DMS153 (cell line): ENCODE measurements around the gene NPDC1.
A peak's percentile ranks its signal among the peaks of the same experiment; 100 is the strongest.
"Not testable (repeated sequence)": the region's sequence is repeated elsewhere in the genome, so short reads cannot be mapped to it uniquely, and the experiment has no call there.

Experiments used
- DNase-seq: peaks from one replicate; lab custom pipeline; 2025; lab: John Stamatoyannopoulos, UW

The NPDC1 gene

GRCh38 chr9:137011907-137012675, 33.9 kb downstream of the NPDC1 start:
- DNase-seq: no peak

DNA sequence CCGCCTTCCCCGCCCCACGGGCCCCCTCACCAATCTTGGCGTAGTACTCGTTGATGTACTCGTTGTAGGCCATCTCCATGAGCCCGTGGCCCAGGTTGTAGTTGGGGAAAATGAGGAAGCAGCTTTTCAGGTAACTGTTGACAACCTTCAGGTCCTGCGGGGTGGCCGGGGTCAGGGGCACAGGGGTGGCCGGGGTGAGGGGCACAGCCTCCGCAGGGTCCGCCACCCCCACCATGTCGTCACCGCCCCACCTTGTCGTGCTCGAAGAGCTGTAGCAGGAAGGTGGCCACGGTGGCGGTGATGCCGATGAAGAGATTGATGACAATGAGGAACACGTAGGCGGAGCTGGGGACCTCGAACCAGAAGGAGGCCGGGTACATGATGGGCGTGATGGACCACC, 34.8 kb downstream of the NPDC1 start:
- no peak for DNase-seq

- DNase-seq: peak; percentile 34
These were observed 35.8 kb downstream of the NPDC1 start for GRCh38 chr9:137009938-137010732.

DNA sequence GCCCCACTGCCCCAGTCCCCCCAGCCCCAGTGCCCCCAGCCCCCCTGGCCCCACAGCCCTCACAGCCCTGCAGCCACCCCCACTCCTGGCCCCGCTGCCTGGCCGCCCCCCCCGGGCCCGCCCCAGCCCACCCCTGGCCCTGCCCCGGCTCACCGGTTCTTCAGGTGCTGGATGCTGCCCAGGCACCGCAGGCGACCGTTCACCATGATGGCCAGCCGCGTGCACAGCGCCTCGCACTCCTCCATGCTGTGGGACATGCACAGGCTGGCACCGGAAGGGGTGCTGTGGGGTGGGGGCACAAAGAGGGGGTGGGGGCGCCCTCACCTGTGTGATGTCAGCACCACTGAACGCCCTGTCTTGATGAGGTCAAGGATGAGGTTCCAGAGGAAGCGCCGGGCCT, 36.8 kb downstream of the NPDC1 start:
- DNase-seq: no peak

GRCh38 chr9:137008312-137008711, 37.7 kb downstream of the NPDC1 start:
- DNase-seq: no peak

GRCh38 chr9:137007816-137008270, 38.1 kb downstream of the NPDC1 start:
- DNase-seq: no peak

GRCh38 chr9:137007108-137007815, 38.7 kb downstream of the NPDC1 start:
- no peak for DNase-seq

DNA sequence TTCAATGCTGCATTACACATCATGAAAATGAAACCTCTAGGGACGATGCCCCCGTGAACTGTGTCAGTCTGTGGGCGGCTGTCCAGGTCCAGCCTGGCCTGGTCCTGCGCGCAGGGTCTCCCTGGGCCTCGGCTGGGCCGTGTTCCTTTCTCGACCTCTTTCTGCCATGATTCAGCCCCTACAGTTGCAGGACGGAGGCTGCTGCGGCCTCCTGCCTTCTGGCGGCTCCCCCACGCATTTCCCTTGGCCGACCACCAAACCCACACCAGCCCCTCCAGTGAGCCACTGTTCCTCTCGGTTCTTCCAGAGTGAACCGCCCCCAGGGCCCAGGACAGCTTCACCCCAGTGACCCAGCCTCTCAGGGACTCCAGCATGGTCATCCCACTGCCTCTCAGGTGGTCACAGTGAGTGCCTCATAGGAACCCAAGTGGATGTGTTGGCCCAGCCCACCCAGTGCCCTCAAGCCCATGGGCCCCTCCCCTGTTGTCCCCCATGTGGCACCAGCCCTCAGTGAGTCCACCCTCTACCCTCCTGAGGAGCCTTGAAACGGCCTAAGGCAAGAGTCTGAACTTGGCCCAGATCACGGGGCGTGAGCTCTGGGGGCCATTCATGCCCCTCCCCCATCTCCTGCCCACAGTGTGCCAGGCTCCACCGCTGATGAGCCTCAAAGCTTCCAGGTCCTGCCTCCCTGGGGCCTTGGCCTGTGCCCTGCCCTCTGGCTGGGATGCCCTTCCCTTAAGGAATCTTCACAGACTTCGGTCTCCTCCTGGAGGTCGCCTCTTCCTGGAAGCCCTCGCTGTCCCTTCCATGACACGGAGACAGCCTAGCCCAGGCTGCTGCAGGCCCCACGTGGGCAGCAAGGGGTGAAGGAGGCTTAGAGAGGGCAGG, 39.6 kb downstream of the NPDC1 start:
- DNase-seq: no peak

DNA sequence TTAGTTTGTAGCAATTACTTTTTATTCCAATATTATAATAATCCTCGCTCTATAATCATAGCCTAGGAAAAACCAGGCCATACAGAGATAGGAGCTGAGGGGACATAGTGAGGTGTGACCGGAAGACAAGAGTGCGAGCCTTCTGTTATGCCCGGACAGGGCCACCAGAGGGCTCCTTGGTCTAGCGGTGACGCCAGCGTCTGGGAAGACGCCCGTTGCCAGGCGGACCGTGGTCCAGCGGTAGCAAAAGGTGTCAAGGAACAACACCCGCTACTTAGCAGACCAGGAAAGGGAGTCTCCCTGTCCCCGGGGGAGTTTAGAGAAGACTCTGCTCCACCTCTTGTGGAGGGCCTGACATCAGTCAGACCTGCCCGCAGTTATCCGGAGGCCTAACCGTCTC, 41.7 kb downstream of the NPDC1 start:
- DNase-seq: not testable (repeated sequence)

DNA sequence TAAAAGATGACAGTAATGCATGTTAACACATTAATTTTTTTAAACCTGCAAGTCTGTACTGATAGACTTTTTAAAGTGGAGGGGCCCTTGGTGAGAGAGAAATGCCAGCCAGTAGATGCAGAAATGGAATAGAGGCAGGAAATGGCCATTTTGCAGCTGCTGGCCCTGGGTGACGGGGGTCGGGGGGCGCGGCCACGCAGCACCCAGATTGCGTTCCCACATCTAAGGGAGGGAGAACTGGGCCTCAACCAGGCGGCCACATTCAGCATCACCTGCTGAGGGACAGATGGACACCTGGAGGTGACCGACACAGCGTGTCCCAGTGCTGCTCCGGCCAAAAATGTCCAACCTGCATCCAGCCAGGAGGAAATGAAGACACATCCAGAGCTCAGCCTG, 43.3 kb downstream of the NPDC1 start:
- DNase-seq: no peak

DNA sequence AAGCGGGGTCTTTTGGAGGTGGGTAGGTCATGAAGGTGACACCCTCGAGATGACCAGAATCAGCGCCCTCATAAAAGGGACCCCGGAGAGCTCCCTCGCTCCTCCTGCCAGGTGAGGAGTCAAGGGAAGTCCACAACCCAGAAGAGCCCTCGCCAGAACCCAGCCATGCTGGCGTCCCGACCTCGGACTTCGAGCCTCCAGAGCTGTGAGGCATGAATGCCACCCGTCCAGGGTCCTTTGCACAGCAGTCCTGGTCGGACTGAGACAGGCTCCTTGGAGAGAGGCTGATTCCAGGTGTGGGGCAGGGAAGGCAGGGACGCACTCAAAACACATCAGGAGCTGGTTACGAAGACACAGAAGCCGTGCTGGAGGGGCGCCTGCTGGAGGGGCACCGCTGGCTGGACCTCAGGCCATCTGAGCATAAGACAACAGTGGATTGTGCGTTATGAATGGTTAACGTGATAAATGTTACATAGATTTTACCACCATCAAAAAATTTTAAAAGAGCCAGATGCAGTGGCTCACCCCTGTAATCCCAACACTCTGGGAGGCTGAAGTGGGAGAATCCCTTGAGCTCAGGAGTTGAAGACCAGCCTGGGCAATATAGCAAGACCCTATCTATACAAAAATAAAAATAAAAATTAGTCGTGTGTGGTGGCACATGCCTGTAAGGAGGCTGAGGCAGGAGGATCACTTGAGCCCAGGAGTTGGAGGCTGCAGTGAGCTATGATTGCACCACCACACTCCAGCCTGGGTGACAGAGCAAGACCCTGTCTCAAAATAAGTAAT, 43.9 kb downstream of the NPDC1 start:
- no peak for DNase-seq

GRCh38 chr9:137000177-137000930, 45.6 kb downstream of the NPDC1 start:
- DNase-seq: no peak

DNA sequence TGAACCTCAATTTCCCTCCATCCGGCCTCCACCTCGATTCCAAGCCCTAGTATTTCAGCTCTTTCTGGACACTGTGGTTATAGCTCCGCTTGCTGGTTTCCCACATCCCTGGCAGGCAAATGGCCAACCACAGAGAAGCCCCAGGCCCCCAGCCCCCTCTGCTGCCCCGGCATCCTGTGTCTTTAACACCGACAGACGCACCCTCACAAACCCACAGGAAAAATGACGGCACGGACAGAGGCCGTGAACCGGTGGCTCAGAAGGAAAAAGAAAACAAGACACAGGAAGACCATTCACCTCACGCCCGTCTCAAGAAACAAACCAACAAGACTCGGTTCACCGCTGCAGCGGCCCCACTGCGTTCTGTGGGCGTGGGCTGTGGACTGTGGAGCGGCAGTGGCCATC, 48.1 kb downstream of the NPDC1 start:
- DNase-seq: no peak

GRCh38 chr9:136997371-136997770, 48.6 kb downstream of the NPDC1 start:
- no peak for DNase-seq

DNA sequence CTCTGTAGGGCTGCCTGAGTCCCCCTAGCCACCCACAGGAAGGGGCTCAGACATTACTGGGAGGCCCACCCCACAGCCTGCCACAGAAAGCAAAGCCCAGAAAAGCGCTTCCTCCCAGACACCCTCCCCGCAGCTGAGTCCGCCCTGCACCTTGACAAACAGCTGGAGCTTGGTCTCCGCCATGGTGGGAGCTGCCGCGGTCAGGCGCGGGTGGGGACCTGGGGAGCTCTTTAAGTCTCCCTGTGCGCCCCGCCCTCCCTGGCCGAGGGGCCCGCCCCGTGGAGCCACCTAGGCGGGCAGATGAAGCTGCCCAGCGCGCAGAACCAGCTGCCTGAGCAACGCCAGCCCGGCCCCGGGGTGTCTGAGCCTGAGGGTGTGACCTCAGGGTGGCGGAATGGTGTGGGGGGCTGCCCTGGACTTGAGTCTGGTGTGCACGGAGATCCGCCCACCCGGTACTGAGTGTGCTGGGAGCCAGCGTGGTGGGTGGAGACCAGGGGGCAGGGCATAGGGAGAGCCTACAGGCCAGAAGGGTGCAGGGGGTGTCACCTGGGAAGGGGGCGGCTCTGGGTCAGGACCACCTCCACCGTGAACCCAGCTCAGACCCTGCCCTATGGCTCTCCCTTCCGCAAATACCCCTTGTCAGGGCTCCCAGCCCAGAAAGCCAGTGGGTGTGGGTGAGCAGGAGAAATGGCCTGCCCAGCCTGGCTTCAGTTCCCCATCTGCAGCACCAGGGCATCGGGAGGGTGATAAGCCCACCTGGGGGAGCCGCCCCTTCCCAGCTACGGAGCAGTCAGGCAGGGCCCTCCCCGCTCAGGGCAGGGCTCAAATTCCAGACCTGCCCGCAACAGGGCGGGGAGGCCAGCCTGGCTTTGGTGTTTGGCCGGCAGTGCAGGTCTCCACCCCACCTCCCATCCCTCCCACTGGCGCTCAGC, 49.4 kb downstream of the NPDC1 start, which contains the start of gene CLIC3:
Gene CLIC3, minus strand, starts transcription at position 208 of the 932 bp plus-strand sequence. Its CDS starts 25 bp downstream, at position 183.
- no peak for DNase-seq

DNA sequence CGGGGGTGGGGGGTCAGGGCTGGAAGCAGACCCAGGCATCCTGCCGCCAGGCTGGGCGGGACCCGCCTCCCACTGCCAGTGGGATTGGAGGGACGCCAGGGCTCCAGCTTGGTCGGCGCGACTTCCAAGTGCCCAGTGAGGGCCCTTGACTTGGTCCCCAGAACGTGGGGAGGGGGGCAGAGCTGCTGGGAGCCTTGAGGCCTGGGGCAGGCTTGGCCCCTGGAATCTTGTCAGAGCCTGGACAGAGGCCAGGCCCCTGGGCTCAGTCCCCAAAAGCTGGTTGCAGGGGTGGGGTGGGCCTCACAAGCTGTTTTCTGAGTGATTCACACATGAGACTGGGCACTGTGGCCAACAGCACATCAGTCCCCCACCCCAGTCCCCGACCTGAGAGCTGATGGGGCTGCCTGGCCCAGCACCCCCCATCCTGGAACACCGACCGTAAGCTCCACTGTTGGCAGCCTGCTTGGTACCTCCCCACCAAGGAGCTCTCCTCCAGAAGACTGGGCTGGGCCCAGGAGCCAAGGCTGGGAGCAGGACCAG, 50.1 kb downstream of the NPDC1 start:
- no peak for DNase-seq

GRCh38 chr9:136995362-136995761, 50.6 kb downstream of the NPDC1 start:
- no peak for DNase-seq

DNA sequence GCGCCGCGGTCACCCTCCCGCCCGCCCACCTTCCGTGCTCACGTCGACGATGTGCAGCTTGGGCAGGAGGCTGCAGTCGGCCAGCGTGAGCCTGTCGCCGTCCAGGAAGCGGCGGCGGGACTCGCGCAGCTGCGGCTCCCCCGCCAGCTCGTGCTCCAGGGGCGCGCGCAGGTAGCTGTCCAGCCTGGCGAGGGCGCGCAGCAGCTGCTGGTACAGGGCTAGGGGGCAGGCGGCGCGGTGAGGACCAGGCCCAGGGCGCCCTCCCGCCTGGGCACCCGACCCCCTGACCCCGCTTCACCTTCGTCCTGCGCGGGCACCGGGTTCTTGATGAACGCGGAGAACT, 51.1 kb downstream of the NPDC1 start:
- no peak for DNase-seq
